Endothelial cell of umbilical vein (primary cell): ENCODE data around the gene STYK1. TPM values are rescaled to one million over a fixed set of nuclear protein-coding genes. Genes with fewer than 3 reads are reported as not detected.

Source experiments
- BruUV-seq: library from RNA; stranded (reverse); fragments of 400-500 nt; replicated peaks from 2 replicates; lab custom pipeline; 2021; lab: Mats Ljungman, UMichigan
- CTCF ChIA-PET: fragments of 300-600, 350-600 bp; sonication (Branson Sonifier 250); formaldehyde crosslinking; loops from one replicate; lab custom pipeline; 2021; ENCODE audit warnings: antibody characterized with exemption, inconsistent platforms; lab: Charles Lee
- POLR2A ChIA-PET: fragments of 300-600, 350-600 bp; sonication (Branson Sonifier 250); formaldehyde crosslinking; loops from one replicate; lab custom pipeline; 2021; ENCODE audit warnings: antibody characterized with exemption, inconsistent platforms; lab: Charles Lee
- DNase-seq: peaks from one replicate; pipeline ENCODE4 v3.0.0-alpha.2; 2011; ENCODE audit warnings: low read depth, low spot score
- FAIRE-seq: peaks from 2 replicates; lab custom pipeline; 2011; peaks lifted over from hg19 to GRCh38; lab: Jason Lieb, UNC
- H2AFZ ChIP-seq: 2 replicates; pipeline ENCODE4 v1.6.0; 2012; ENCODE audit warnings: low read depth, low read length, control low read depth, inconsistent platforms
- H3K27ac ChIP-seq: 2 replicates; pipeline ENCODE4 v1.5.1; 2011; ENCODE audit warnings: low read depth, mild to moderate bottlenecking, control low read depth, low read length, moderate library complexity; ENCODE audit not compliant: insufficient read depth
- H3K27me3 ChIP-seq, 2 experiments: 2 replicates each; pipeline versions ENCODE4 v1.6.0 to v1.6.1; 2011; ENCODE audit warnings: low read length in 2 of 2, mixed read lengths in 1 of 2; ENCODE audit not compliant: control insufficient read depth in 2 of 2, insufficient read depth in 2 of 2
- H3K36me3 ChIP-seq, 2 experiments: 2 replicates in 1 of 2; 3 replicates in 1 of 2; pipeline ENCODE4 v1.5.1; 2011; ENCODE audit warnings: low read length in 2 of 2, mild to moderate bottlenecking in 1 of 2, moderate library complexity in 1 of 2; ENCODE audit not compliant: control insufficient read depth in 2 of 2, insufficient read depth in 2 of 2; ENCODE audit errors: extremely low read depth in 1 of 2
- H3K4me1 ChIP-seq: 3 replicates; pipeline ENCODE4 v1.5.1; 2011; ENCODE audit warnings: mild to moderate bottlenecking, low read length; ENCODE audit not compliant: control insufficient read depth, insufficient read depth; ENCODE audit errors: extremely low read depth
- H3K4me2 ChIP-seq: 2 replicates; pipeline ENCODE4 v1.6.1; 2011; ENCODE audit warnings: low read length, control low read depth, mixed read lengths; ENCODE audit not compliant: insufficient read depth
- H3K4me3 ChIP-seq, 3 experiments: fragments of 200-600 bp in 1 of 3; sonication (generic), shearing (Covaris generic) in 1 of 3; replicated peaks in 1 of 3; 2 replicates each; pipeline ENCODE4 v1.5.1; 2011 to 2016; ENCODE audit warnings: control low read depth in 3 of 3, low read length in 3 of 3, mild to moderate bottlenecking in 2 of 3, inconsistent platforms in 1 of 3, low read depth in 1 of 3, moderate library complexity in 1 of 3; ENCODE audit not compliant: insufficient read depth in 1 of 3
- H3K79me2 ChIP-seq: 2 replicates; pipeline ENCODE4 v1.6.0; 2012; ENCODE audit warnings: low read length, inconsistent platforms; ENCODE audit not compliant: control insufficient read depth, insufficient read depth
- H3K9ac ChIP-seq: replicated peaks from 2 replicates; pipeline ENCODE3; 2011; ENCODE audit warnings: low read length, control low read depth; ENCODE audit not compliant: insufficient read depth; ENCODE audit errors: extremely low read depth
- H3K9me1 ChIP-seq: replicated peaks from 3 replicates; pipeline ENCODE4 v1.6.0; 2011; ENCODE audit warnings: mild to moderate bottlenecking, low read length; ENCODE audit not compliant: control insufficient read depth, insufficient read depth; ENCODE audit errors: extremely low read depth
- H3K9me3 ChIP-seq: replicated peaks from 2 replicates; pipeline ENCODE4 v1.5.1; 2012; ENCODE audit warnings: low read length, inconsistent platforms; ENCODE audit not compliant: control insufficient read depth, insufficient read depth
- H4K20me1 ChIP-seq: replicated peaks from 2 replicates; pipeline ENCODE3; 2011; ENCODE audit warnings: mild to moderate bottlenecking, low read length; ENCODE audit not compliant: control insufficient read depth, insufficient read depth; ENCODE audit errors: extremely low read depth
- CTCF ChIP-seq, 2 donors: IDR thresholded peaks; 1 replicate in 1 of 2; 2 replicates in 1 of 2; pipeline ENCODE4 v1.5.1; 2011; ENCODE audit warnings: low read length in 2 of 2, mild to moderate bottlenecking in 2 of 2, moderate library complexity in 2 of 2, control low read depth in 1 of 2, inconsistent platforms in 1 of 2, low read depth in 1 of 2; ENCODE audit not compliant: insufficient read depth in 1 of 2; ENCODE audit errors: extremely low read depth in 1 of 2
- EZH2 ChIP-seq: IDR thresholded peaks from 2 replicates; pipeline ENCODE4 v1.6.1; 2012; ENCODE audit warnings: borderline replicate concordance, low read depth, mild to moderate bottlenecking, moderate library complexity, low read length, inconsistent platforms; ENCODE audit not compliant: severe bottlenecking
- FOS ChIP-seq: IDR thresholded peaks from 2 replicates; pipeline ENCODE4 v1.6.1; 2011; ENCODE audit warnings: mild to moderate bottlenecking, low read length, moderate library complexity, borderline replicate concordance; ENCODE audit not compliant: insufficient read depth
- GATA2 ChIP-seq: IDR thresholded peaks from 2 replicates; pipeline ENCODE4 v1.7.0; 2011; ENCODE audit warnings: low read depth, mild to moderate bottlenecking, moderate library complexity, mixed read lengths, low read length; ENCODE audit not compliant: insufficient read length, insufficient read depth
- JUN ChIP-seq: IDR thresholded peaks from 2 replicates; pipeline ENCODE4 v1.6.1; 2011; ENCODE audit warnings: borderline replicate concordance, low read depth; ENCODE audit not compliant: insufficient read length, insufficient read depth
- MAX ChIP-seq: IDR thresholded peaks from 2 replicates; pipeline ENCODE4 v1.6.1; 2011; ENCODE audit not compliant: insufficient read depth, insufficient read length
- MYC ChIP-seq: IDR thresholded peaks from one replicate; pipeline ENCODE4 v1.6.1; 2011; ENCODE audit warnings: mild to moderate bottlenecking, low read depth, low read length
- POLR2A ChIP-seq: IDR thresholded peaks from 2 replicates; pipeline ENCODE4 v1.6.1; 2012; ENCODE audit warnings: low read depth, mild to moderate bottlenecking, control low read depth, low read length
- POLR2AphosphoS5 ChIP-seq: IDR thresholded peaks from 2 replicates; pipeline ENCODE4 v1.6.1; 2012; ENCODE audit warnings: low read depth, mild to moderate bottlenecking, control low read depth, low read length, moderate library complexity; ENCODE audit not compliant: insufficient read depth
- dilution Hi-C: fragments of 300-500 bp; cut with MboI; formaldehyde crosslinking; loops from one replicate; pipeline ENCODE4 v1.15.0; 2019; ENCODE audit warnings: low sequenced_read_pairs; ENCODE audit not compliant: extremely low pct_ligation_motif_present
- intact Hi-C: fragments of 100-400 bp; cut with micrococcal nuclease; formaldehyde crosslinking; loops from one replicate; pipeline ENCODE4 v1.10.0; 2022
- polyA plus RNA-seq, 4 experiments: library from polyadenylated mRNA; depleted of rRNA in 3 of 4; stranded (reverse) in 3 of 4; unstranded in 1 of 4; fragments of >200 nt; gene quantifications; 2 replicates each; pipeline versions ENCODE4 v1.2.1 to v1.2.3, GENCODE V29; 2011 to 2012; ENCODE audit warnings: missing spikeins in 1 of 4
- total RNA-seq: library from RNA; stranded (reverse); gene quantifications from 2 replicates; pipeline ENCODE4 v1.2.3, GENCODE V29; 2021

STYK1 gene
- total and polyA plus RNA-seq, 2 donors (not counting 3 experiments of a cell fraction or from before 2014, with no cell fraction given) = 7.7 to 15.2 TPM

- no peak overlapping the region for H3K4me3 ChIP-seq
- intact Hi-C loops = no loop called here
- peaks cover 56% of the 10 kb centered on the region for H3K79me2 ChIP-seq
- POLR2A ChIA-PET = no interaction called here
- no peaks in the 10 kb centered on the region for H3K36me3 ChIP-seq
- dilution Hi-C loops = no loop called here
- H4K20me1 ChIP-seq = no peaks in the 10 kb centered on the region
- CTCF ChIA-PET = no interaction called here
- H3K9ac ChIP-seq = no peak overlapping the region
- no peaks in the 10 kb centered on the region for H3K4me1 ChIP-seq
- no peaks in the 10 kb centered on the region for H3K9me3 ChIP-seq
- H3K4me2 ChIP-seq = no peak overlapping the region
- no peaks in the 10 kb centered on the region for H3K9me1 ChIP-seq
- no peak for FAIRE-seq
- H3K27ac ChIP-seq = no peak overlapping the region
- BruUV-seq = no TSS peak
- TF ChIP-seq GATA2 (no peak), EZH2 (no peak), MAX (no peak)
- no peak overlapping the region for H2AFZ ChIP-seq
- DNase-seq = no peak
- H3K27me3 ChIP-seq = no peaks in the 10 kb centered on the region
Observed at GRCh38 chr12:10661338-10661737, 12.5 kb downstream of the STYK1 start.

GRCh38 chr12:10654003-10654402, 19.8 kb downstream of the STYK1 start:
- BruUV-seq = no TSS peak
- ChIA-PET POLR2A (no interaction called here), CTCF (no interaction called here)
- no peaks in the 10 kb centered on the region for H4K20me1 ChIP-seq
- H3K4me3 ChIP-seq = no peak overlapping the region
- no peak for TF ChIP-seq POLR2A
- no peak for TF ChIP-seq GATA2
- no peak for TF ChIP-seq MYC
- no peak for TF ChIP-seq POLR2AphosphoS5
- no peak for TF ChIP-seq EZH2
- TF ChIP-seq MAX = no peak
- no peak for TF ChIP-seq CTCF (IDR thresholded peaks at IDR 0.05; ENCODE audit: extremely low read depth in 1 of 2, insufficient read depth in 1 of 2, low read depth in 1 of 2, low read length in 2 of 2)
- TF ChIP-seq JUN = no peak
- no peak for TF ChIP-seq FOS
- H3K27ac ChIP-seq = no peak overlapping the region
- dilution Hi-C loops (no loop called here), intact Hi-C loops (no loop called here)
- no peak for DNase-seq
- FAIRE-seq = no peak
- H3K4me2 ChIP-seq = no peak overlapping the region
- H3K4me1 ChIP-seq = no peaks in the 10 kb centered on the region
- no peak overlapping the region for H3K9ac ChIP-seq
- no peaks in the 10 kb centered on the region for H3K27me3 ChIP-seq
- peaks cover 31% of the 10 kb centered on the region for H3K79me2 ChIP-seq
- H3K9me1 ChIP-seq = no peaks in the 10 kb centered on the region
- no peak overlapping the region for H2AFZ ChIP-seq
- H3K9me3 ChIP-seq = no peaks in the 10 kb centered on the region
- H3K36me3 ChIP-seq = no peaks in the 10 kb centered on the region
